DND-41 (cell line): ENCODE results near the gene MFSD11.
"Not testable (repeated sequence)": the region's sequence is repeated elsewhere in the genome, so short reads cannot be mapped to it uniquely, and the experiment has no call there.

Experiments
- EZH2 ChIP-seq: IDR thresholded peaks from 3 replicates; pipeline ENCODE4 v1.6.1; 2012; ENCODE audit warnings: borderline replicate concordance, low read depth, mild to moderate bottlenecking, moderate library complexity, low read length, inconsistent platforms; ENCODE audit not compliant: severe bottlenecking
- TF ChIP-seq, protein P1 (sequence below): IDR thresholded peaks from 2 replicates; pipeline ENCODE4 v1.5.1; 2012; ENCODE audit warnings: borderline replicate concordance, low read length, moderate library complexity, mild to moderate bottlenecking; ENCODE audit not compliant: poor library complexity, severe bottlenecking; ENCODE audit errors: extremely low read depth

DNA sequence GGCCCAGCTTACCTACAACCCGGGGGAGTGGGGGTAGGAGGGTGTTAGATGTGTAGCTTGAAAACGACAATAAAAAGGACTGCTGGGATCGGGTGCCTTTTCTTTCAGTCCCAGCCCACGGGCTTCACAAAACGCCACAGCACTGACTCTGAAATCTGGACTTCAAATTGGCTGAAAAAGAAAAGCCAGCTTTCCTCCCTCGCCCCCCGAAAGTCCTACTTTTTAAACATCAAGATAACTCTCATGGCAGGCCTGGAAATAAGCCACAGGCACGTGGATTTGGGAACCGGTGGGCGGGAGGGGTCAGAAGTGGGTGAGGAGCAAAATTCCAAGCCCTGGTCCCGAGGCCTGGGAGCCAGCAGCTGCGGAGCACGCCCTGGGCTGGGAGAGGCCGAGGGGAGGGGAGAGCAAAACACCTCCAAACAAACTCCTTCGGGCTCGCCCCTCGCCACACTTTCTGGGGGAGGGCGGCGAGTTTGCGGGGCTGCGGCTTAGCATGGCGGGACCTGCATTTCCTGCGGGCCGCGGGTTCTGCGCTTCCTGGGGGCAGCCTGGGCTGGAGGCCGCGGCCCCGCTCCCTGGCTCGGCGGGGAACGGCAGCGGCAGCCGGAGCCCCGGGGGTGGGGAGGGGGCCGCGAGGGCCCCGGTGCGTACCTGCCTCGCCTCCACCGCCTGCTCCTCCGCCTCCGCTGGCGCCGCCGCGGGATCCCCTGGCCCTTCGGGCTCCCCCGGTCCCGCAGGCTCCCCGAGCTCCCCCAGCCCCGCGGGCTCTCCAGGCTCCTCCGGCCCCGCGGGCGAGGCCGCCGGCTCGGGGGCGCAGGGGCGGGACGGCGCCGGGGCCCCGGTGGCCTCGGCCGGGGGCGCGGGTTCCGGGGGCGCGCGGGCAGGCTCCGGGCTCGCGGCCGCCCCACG lies 27.7 kb upstream of the MFSD11 start:
- TF ChIP-seq, protein P1, sequence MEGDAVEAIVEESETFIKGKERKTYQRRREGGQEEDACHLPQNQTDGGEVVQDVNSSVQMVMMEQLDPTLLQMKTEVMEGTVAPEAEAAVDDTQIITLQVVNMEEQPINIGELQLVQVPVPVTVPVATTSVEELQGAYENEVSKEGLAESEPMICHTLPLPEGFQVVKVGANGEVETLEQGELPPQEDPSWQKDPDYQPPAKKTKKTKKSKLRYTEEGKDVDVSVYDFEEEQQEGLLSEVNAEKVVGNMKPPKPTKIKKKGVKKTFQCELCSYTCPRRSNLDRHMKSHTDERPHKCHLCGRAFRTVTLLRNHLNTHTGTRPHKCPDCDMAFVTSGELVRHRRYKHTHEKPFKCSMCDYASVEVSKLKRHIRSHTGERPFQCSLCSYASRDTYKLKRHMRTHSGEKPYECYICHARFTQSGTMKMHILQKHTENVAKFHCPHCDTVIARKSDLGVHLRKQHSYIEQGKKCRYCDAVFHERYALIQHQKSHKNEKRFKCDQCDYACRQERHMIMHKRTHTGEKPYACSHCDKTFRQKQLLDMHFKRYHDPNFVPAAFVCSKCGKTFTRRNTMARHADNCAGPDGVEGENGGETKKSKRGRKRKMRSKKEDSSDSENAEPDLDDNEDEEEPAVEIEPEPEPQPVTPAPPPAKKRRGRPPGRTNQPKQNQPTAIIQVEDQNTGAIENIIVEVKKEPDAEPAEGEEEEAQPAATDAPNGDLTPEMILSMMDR: not testable (repeated sequence)
- TF ChIP-seq EZH2: peak; percentile 86
